ENCODE data around the gene FARP1. TPM values are rescaled to one million over a fixed set of nuclear protein-coding genes. Genes with fewer than 3 reads are reported as not detected.
A peak's percentile ranks its signal among the peaks of the same experiment; 100 is the strongest.

The FARP1 gene, protein sequence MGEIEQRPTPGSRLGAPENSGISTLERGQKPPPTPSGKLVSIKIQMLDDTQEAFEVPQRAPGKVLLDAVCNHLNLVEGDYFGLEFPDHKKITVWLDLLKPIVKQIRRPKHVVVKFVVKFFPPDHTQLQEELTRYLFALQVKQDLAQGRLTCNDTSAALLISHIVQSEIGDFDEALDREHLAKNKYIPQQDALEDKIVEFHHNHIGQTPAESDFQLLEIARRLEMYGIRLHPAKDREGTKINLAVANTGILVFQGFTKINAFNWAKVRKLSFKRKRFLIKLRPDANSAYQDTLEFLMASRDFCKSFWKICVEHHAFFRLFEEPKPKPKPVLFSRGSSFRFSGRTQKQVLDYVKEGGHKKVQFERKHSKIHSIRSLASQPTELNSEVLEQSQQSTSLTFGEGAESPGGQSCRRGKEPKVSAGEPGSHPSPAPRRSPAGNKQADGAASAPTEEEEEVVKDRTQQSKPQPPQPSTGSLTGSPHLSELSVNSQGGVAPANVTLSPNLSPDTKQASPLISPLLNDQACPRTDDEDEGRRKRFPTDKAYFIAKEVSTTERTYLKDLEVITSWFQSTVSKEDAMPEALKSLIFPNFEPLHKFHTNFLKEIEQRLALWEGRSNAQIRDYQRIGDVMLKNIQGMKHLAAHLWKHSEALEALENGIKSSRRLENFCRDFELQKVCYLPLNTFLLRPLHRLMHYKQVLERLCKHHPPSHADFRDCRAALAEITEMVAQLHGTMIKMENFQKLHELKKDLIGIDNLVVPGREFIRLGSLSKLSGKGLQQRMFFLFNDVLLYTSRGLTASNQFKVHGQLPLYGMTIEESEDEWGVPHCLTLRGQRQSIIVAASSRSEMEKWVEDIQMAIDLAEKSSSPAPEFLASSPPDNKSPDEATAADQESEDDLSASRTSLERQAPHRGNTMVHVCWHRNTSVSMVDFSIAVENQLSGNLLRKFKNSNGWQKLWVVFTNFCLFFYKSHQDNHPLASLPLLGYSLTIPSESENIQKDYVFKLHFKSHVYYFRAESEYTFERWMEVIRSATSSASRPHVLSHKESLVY
- total RNA-seq: 10 to 100 TPM; 89.5 to 93.6 TPM

GRCh38 chr13:98142380-98143156, at the start of gene FARP1:
Gene FARP1, plus strand, starts transcription at chr13:98143094. Its CDS starts 70,149 bp downstream, at chr13:98213243.
- 0% methylated on average over 1 to 80 of the region's 98 CpGs for WGBS, 2 donors
- Histone ChIP-seq H3K36me3 (replicated peaks in 1 of 2; ENCODE audit: insufficient read depth in 1 of 2, low read depth in 2 of 2) (no peaks in the 10 kb centered on the region), H3K4me1 (peaks cover 42% of the 10 kb centered on the region), H3K9me3 (no peaks in the 10 kb centered on the region), H3K4me3 (peak within 1 kb of the TSS; percentile 78 to 92), H3K27ac (peak within 1 kb of the TSS; percentile 74 to 95 (median 90)), H3K27me3 (no peaks in the 10 kb centered on the region)
- DNase-seq: peak; percentile 86 to 90 (median 87)
- TF ChIP-seq POLR2A (IDR thresholded peaks at IDR 0.05) (peak; percentile 61 to 85 (median 83)), CTCF (IDR thresholded peaks at IDR 0.05) (peak in 4 of 7 experiments; percentile 60 to 97 (median 80))
- ATAC-seq: peak; percentile 92
- intact Hi-C loops (cut with DNase I): loop anchor here (10.0 kb wide), 2 partner anchors 262 to 292 kb away; no protein-coding TSS in a partner anchor

DNA sequence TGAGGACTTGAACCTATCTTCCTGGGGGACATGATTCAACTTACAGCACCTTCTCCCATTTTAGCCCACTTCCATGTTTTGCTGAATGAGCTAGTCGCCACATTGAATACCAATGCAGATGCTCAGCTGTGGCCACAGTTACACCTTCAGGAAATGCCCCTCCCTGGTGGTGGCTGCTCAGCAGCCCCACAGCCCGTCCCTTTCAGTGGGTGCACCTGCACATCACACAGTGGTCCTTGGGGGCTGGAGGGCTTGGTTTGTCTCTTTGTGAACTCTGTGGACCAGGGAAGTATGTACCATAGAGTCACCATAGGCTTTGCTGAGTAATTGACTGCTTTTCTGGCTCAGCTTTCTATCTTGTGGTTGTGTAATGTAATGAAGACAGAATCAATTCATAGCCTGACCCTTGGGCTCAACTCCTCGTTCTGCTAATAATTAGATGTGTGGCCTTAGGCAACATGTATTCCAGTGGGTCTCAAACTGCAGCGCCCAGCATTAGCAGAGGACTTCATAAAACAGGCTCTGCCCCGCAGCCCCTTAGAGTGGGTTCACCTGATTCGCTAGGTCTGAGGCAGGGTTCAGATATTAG, 48.1 kb upstream of the FARP1 start:
- no peak overlapping the region for H3K4me3 ChIP-seq
- intact Hi-C loops (cut with DNase I): no loop called here
- TF ChIP-seq CTCF (IDR thresholded peaks at IDR 0.05) (no peak), POLR2A (IDR thresholded peaks at IDR 0.05) (no peak)
- ATAC-seq: no peak
- no peaks in the 10 kb centered on the region for H3K27me3 ChIP-seq
- H3K9me3 ChIP-seq: no peaks in the 10 kb centered on the region
- H3K36me3 ChIP-seq (replicated peaks in 1 of 2; ENCODE audit: insufficient read depth in 1 of 2, low read depth in 2 of 2): no peaks in the 10 kb centered on the region
- no peak for DNase-seq
- H3K4me1 ChIP-seq: no peaks in the 10 kb centered on the region
- WGBS, 2 donors: 82 to 86% methylated on average over 5 to 6 of the region's 6 CpGs
- H3K27ac ChIP-seq: no peak overlapping the region

- Histone ChIP-seq H3K36me3 (replicated peaks in 1 of 2; ENCODE audit: insufficient read depth in 1 of 2, low read depth in 2 of 2) (no peaks in the 10 kb centered on the region), H3K4me1 (no peaks in the 10 kb centered on the region), H3K27me3 (no peaks in the 10 kb centered on the region), H3K27ac (no peak overlapping the region), H3K4me3 (no peak overlapping the region), H3K9me3 (no peaks in the 10 kb centered on the region)
- DNase-seq (no peak), ATAC-seq (no peak)
- intact Hi-C loops (cut with DNase I): no loop called here
- 36% methylated on average over 5 of the region's 5 CpGs for WGBS, 2 donors
- TF ChIP-seq CTCF (IDR thresholded peaks at IDR 0.05): no peak
- no peak for TF ChIP-seq POLR2A (IDR thresholded peaks at IDR 0.05)
Measured at GRCh38 chr13:98096059-98096458, 46.8 kb upstream of the FARP1 start.

GRCh38 chr13:98097749-98098148, 45.1 kb upstream of the FARP1 start:
- DNase-seq (no peak), ATAC-seq (no peak)
- WGBS, 2 donors: 80 to 83% methylated on average over 5 of the region's 5 CpGs
- H3K4me1 ChIP-seq: no peaks in the 10 kb centered on the region
- no peaks in the 10 kb centered on the region for H3K9me3 ChIP-seq
- H3K36me3 ChIP-seq (replicated peaks in 1 of 2; ENCODE audit: insufficient read depth in 1 of 2, low read depth in 2 of 2): no peaks in the 10 kb centered on the region
- intact Hi-C loops (cut with DNase I): no loop called here
- TF ChIP-seq POLR2A (IDR thresholded peaks at IDR 0.05): no peak
- TF ChIP-seq CTCF (IDR thresholded peaks at IDR 0.05): no peak
- H3K27ac ChIP-seq: no peak overlapping the region
- no peak overlapping the region for H3K4me3 ChIP-seq
- no peaks in the 10 kb centered on the region for H3K27me3 ChIP-seq

All from body of pancreas (tissue), 4 donors.